ENCODE measurements around the gene ADCY5.

ADCY5 gene

DNA sequence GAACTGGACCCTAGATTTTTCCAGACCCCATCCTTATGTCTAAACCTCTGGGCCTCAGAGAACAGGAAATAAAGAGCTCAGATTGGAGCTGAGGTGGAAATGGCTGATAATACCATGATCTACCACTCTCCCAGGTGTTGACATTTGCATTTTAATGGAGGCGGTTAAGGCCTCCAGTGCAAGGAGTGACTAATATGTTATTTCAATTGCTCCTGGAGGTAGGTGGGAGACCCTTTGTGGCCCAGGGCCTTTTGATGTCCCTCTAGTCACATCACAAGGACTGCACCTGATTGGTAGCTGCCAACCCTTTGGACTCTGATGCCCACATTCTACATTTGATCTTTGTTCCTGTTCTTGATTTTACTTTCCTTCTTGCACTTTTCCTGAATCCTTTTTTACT, 9.0 kb upstream of the ADCY5 start:
- no peak for DNase-seq

GRCh38 chr3:123453675-123454074, 4.8 kb upstream of the ADCY5 start:
- DNase-seq = no peak

DNA sequence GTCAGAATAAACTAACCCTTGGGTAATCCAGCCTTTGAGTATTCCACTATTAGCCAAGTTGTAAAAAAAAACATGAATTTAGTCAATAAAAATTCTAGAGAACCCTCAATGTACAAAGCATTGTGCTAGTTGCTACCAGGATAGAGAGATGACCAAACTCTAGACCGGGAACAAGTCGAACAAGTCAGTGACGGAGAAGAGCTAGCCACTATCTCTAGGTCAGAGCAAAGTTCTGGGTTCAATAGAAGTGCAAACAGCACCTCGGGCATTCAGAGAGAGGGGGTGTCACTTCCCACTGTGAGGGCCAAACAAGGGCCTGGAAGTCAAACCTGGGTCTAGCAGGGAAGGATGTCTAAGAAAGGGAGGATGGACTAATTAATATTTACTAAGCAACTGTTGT, 2.3 kb upstream of the ADCY5 start:
- no peak for DNase-seq

- DNase-seq = no peak
These were observed 1.2 kb upstream of the ADCY5 start for GRCh38 chr3:123449997-123450604.

GRCh38 chr3:123449102-123449996, 459 bp upstream of the ADCY5 start:
- DNase-seq = no peak

- no peak for DNase-seq
These were observed 957 bp downstream of the ADCY5 start for GRCh38 chr3:123447749-123448517.

DNA sequence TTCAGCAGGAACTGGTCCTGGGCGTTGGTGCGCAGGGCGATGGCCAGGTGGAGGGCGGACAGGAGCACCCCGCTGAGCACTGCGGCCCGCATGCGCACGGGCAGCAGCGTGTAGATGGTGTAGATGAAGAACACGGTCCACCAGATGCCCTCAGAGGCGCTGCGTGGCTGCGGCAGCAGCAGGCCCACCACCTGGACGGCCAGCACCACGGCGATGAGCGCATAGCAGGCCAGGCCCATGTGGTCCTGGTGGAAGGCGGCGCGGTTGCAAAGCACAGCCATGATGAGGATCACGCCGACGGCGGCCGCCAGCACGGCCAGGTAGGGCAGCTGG, 1.5 kb downstream of the ADCY5 start:
- DNase-seq = no peak

GRCh38 chr3:123446610-123447109, 2.2 kb downstream of the ADCY5 start:
- no peak for DNase-seq

DNA sequence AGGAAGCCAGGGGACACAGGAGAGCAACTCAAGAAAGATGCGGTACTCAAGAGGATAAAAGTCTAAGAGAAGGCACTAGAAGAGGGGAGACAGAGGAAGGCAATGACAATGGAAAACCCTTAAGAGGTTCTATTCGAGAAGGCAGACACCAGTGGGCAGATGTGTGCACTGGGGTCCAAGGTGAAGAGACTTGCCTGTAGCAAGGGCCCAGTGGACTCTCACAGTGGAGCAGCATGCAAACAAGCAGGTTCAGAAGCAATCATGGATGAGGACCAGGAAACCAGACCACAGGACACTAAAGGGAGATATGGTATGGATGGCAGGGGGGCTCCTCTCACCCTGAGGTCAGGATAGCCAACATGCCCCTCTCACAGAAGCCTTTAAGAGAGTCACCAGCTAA, 2.7 kb downstream of the ADCY5 start:
- DNase-seq = no peak

GRCh38 chr3:123445702-123446101, 3.2 kb downstream of the ADCY5 start:
- DNase-seq = no peak

DNA sequence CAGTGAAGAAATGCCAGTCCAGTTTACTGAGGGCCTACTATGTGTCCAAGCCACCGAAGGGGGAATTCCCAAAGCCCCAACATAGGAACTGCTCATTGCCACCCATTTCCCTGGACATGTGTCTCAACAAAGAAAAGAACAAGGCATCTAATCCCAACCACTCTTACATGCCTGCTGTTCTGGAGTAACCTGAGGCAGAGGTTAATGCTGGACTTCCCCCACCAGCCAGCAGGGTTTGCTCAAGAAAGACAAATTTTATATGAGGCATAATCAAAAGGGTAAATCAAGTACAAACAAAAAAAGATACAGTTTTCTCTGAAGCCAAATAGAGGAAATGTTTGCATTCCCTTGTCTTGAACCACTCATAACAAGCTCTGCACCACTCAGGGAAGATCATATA, 4.1 kb downstream of the ADCY5 start:
- DNase-seq = no peak

- no peak for DNase-seq
These were observed 4.9 kb downstream of the ADCY5 start for GRCh38 chr3:123444023-123444422.

- DNase-seq = no peak
These were observed 6.0 kb downstream of the ADCY5 start for GRCh38 chr3:123442908-123443307.

DNA sequence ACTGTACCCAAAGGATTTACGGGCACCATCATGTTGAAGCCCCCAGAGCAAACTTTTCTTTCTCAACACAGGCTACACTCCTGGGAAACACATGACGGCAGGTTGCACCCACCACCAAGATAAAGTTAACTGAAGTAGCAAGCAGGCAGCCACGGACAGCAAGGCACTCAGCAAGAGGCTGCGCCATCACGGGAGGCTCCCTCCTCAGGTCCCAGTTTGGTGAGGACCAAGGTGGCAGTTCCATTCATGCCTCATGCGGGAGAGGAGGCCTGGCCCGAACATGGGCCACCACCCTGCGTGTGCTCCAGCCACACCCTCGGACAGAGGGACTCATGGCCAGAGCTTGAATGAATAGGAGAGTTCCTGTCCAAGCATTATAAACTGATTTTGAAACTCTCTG, 6.8 kb downstream of the ADCY5 start:
- no peak for DNase-seq

- DNase-seq = no peak
These were observed 8.9 kb downstream of the ADCY5 start for GRCh38 chr3:123439806-123440580.

DNA sequence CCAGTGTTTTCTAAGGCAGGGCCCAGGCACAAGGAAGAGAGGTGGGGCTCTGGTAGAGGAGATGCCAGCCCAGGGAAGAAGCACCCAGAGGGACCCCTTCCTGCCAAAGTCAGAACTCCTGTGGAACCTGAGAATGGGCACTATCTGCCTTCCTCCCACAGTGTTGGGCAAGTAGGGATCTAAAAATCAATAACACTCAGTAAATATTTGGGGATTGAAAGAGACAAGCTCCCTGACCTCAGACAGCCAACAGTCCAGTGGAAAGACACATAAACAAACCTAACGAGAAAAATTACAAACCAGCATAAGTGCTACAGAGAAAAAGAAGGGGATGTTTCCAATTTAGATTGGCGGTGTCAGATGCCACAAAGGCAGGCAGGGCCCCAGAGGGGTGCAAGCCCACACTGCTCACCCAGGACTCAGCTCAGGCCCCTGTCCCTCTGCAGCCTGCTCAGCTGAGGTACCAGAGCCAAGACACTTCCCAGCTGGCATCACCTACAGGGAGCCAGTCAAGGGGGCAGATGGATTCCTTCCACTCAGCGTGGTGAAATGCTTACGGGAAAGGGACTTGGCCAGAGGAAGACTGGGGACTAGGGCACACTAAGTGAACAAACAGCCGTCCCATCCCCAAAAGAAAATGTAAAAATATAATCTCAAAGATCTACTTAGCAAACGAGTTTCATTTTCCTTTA, 15.9 kb downstream of the ADCY5 start:
- no peak for DNase-seq

DNA sequence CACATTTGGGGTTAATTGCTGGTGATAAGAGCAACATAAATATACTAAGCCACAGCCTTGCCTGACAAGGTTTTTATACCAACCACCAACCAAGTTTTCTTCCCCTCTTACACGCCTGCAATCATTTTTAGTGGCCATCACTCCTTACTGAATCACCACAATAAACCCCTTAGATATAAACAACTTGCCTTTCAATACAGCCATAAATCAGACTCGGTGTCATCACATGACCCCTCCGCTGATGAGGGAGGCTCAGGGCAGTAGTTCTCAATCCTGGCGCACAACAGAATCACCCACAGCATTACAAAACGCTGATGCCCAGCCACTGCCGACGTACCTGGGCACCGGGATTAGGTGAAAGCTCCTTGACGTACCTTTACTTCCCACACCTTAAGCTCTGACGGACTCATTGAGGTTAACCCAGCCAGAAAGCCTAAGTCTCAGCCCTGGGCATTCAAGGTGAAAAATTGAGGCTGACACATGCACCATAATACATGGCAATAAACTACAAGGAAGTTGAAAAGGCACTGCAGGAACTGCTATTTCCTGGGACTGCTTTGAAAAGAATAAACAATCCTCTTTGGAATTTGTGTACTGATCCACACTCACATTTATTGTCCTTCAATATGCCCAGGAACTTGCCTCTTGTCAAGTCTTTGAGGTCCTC, 17.1 kb downstream of the ADCY5 start:
- no peak for DNase-seq

- DNase-seq = no peak
These were observed 17.8 kb downstream of the ADCY5 start for GRCh38 chr3:123431007-123431657.

DNA sequence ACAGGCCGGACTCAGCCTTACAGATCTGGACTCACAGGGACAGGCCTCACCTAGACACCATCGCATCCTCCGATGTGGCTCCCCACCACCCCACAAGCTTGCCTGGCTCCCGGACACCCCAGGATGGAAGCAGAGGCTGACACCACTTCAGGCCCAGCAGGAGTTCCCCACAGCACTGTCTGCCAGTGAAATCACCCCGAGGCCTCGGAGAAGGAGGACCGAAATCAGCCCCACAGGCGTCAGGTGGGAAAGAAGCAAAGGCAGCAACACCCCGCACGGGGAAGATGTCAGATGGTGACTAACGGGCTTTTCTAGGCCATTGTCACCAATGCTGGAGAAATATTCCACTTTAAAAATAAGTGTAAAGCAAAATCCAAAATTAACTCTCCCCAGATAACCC, 18.6 kb downstream of the ADCY5 start:
- no peak for DNase-seq

DNA sequence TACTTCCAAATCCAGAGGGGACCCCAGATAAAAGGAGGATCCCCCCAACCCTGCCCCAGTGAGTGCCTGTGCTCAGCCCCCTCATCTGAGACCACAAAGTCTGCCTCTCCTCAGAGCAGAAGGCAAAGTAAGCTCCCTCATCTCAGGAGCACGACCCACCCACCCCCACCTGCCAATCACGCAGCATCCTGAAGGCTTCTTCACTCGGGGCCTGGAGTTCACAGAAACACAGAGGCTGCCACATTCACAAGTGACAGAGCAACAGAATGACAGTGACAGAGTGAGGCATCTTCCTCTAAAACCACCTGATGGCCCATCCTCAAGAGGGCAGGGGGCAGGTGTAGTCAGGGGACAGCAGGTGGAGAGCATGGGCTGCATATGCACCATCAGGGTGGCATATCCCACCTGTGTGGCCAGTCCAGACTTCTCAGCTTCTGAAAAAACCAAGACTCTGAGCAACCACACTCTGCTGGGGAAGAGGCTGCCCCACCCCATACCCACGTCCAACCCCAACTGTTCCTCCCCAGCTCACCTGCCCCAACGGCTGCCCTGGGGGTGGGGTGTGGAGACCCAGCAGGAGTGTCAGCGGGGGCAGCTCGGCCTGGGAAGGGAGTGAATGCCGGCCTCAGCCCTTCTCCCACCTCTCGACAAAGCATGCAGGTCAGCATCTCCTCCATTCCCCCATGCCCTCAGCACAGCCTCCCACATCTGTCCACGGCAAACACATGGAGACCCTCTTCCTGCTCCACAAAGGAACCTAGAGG, 19.3 kb downstream of the ADCY5 start:
- no peak for DNase-seq
